ENCODE results near the gene TRANK1. TPM values are rescaled to one million over a fixed set of nuclear protein-coding genes. Genes with fewer than 3 reads are reported as not detected.
"Not testable (repeated sequence)": the region's sequence is repeated elsewhere in the genome, so short reads cannot be mapped to it uniquely, and the experiment has no call there.

TRANK1 gene
- total RNA-seq, 1 donor from 2014 or later = 16.4 TPM

DNA sequence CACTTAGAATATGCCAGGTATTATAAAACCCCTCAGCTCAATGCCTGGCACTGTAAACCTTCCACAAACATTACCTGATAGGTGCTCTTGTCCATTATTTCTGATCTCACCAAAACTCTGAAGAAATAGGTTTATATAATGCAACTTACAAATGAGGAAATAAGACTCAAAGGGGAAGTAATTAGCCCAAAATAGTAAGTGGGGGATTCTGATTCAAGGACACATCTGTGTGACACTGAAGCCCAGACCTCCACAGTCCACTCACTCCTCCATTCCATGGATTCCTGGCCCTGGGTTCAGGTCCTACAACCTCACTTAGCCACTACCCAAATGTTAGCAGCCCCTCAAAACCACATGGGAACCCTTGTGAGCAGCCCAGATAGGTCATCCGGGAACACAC is 49.9 kb downstream of the TRANK1 start:
- H3K9me3 Mint-ChIP-seq (ENCODE audit: low read depth) = peaks cover 2% of the 10 kb centered on the region
- H3K27me3 Mint-ChIP-seq = no peaks in the 10 kb centered on the region
- TF ChIP-seq, protein P1, sequence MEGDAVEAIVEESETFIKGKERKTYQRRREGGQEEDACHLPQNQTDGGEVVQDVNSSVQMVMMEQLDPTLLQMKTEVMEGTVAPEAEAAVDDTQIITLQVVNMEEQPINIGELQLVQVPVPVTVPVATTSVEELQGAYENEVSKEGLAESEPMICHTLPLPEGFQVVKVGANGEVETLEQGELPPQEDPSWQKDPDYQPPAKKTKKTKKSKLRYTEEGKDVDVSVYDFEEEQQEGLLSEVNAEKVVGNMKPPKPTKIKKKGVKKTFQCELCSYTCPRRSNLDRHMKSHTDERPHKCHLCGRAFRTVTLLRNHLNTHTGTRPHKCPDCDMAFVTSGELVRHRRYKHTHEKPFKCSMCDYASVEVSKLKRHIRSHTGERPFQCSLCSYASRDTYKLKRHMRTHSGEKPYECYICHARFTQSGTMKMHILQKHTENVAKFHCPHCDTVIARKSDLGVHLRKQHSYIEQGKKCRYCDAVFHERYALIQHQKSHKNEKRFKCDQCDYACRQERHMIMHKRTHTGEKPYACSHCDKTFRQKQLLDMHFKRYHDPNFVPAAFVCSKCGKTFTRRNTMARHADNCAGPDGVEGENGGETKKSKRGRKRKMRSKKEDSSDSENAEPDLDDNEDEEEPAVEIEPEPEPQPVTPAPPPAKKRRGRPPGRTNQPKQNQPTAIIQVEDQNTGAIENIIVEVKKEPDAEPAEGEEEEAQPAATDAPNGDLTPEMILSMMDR (IDR thresholded peaks at IDR 0.05; ENCODE audit: unreplicated experiment) = no peak
- no peak overlapping the region for H3K4me3 Mint-ChIP-seq (ENCODE audit: low read depth)
- H3K27ac Mint-ChIP-seq = no peak overlapping the region
- no peak for DNase-seq (ENCODE audit: low spot score, unreplicated experiment)
- peaks cover 5% of the 10 kb centered on the region for H3K4me1 Mint-ChIP-seq (ENCODE audit: low read depth)
- H3K36me3 Mint-ChIP-seq (ENCODE audit: insufficient read depth) = peaks cover 6% of the 10 kb centered on the region

DNA sequence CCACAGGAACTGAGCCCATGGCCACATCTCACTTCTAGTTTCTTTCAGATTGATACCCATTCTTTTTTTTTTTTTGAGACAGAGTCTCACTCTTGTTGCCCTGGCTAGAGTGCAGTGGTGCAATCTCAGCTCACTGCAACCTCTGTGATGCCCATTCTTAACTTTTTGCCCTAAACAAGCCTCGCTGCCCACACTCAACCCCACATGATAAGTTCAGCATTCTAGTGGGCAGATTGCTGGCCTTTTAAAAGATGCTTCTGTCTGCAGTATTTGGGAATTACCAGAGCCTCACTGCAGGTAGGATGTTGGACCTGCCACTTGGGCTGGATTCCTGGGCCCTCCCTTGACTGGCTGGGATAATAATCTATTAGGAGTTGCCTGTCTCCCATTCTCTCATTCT is 51.0 kb downstream of the TRANK1 start:
- H3K36me3 Mint-ChIP-seq (ENCODE audit: insufficient read depth) = peaks cover 6% of the 10 kb centered on the region
- peaks cover 5% of the 10 kb centered on the region for H3K4me1 Mint-ChIP-seq (ENCODE audit: low read depth)
- no peak overlapping the region for H3K4me3 Mint-ChIP-seq (ENCODE audit: low read depth)
- H3K9me3 Mint-ChIP-seq (ENCODE audit: low read depth) = peaks cover 2% of the 10 kb centered on the region
- TF ChIP-seq, protein P1 (IDR thresholded peaks at IDR 0.05; ENCODE audit: unreplicated experiment) = no peak
- no peak for DNase-seq (ENCODE audit: low spot score, unreplicated experiment)
- no peak overlapping the region for H3K27ac Mint-ChIP-seq
- no peaks in the 10 kb centered on the region for H3K27me3 Mint-ChIP-seq

DNA sequence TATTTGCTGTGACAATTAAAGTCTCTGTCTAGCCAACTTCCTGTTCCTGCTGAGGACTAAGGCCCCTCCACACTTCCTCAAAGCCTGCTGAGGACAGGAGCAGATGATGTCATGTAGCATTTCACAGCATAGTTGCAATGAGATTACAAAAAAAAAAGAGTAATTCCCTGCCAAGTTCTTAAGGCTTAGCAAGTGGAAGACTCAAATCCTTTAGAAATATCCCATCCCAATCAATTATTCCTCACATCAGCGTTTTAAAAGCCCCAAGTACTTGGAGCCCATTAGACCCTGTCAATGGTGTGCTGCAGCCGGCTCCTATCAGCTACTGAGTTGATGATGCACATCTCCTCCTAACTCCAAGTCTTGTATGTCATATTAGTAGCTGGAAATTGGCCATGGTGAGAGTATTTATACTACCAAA is 51.7 kb downstream of the TRANK1 start:
- peaks cover 2% of the 10 kb centered on the region for H3K9me3 Mint-ChIP-seq (ENCODE audit: low read depth)
- no peak for DNase-seq (ENCODE audit: low spot score, unreplicated experiment)
- no peak overlapping the region for H3K27ac Mint-ChIP-seq
- H3K27me3 Mint-ChIP-seq = no peaks in the 10 kb centered on the region
- peaks cover 4% of the 10 kb centered on the region for H3K36me3 Mint-ChIP-seq (ENCODE audit: insufficient read depth)
- TF ChIP-seq, protein P1 (IDR thresholded peaks at IDR 0.05; ENCODE audit: unreplicated experiment) = no peak
- H3K4me3 Mint-ChIP-seq (ENCODE audit: low read depth) = no peak overlapping the region
- peaks cover 5% of the 10 kb centered on the region for H3K4me1 Mint-ChIP-seq (ENCODE audit: low read depth)

DNA sequence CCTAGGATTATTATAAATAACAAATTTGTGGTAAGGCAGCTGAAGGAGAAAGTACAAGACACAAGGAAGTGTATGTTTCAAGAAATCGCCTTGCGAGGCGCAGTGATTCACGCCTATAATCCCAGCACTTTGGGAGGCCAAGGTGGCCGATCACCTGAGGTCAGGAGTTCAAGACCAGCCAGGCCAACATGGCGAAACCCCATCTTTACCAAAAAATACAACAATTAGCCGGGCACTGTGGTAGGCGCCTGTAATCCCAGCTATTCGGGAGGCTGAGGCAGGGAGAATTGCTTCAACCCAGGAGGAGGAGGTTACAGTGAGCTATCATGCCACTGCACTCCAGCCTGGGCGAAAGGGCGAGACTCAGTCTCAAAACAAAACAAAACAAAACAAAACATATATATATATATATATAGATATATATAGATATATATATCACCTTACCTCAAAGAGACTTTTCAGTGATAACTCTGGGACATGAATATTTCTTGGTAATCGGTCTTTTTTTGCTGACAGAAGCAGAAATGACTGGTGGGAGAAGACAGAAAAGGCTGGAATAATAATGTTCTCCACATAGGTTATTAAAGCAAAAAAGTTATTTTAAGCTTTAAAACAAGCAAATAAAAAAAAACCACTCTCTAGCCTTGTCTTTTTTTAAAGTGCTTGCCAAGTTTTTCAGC is 52.3 kb downstream of the TRANK1 start:
- H3K9me3 Mint-ChIP-seq (ENCODE audit: low read depth) = peaks cover 2% of the 10 kb centered on the region
- H3K27me3 Mint-ChIP-seq = no peaks in the 10 kb centered on the region
- TF ChIP-seq, protein P1 (IDR thresholded peaks at IDR 0.05; ENCODE audit: unreplicated experiment) = no peak
- H3K27ac Mint-ChIP-seq = no peak overlapping the region
- H3K4me1 Mint-ChIP-seq (ENCODE audit: low read depth) = peaks cover 5% of the 10 kb centered on the region
- DNase-seq (ENCODE audit: low spot score, unreplicated experiment) = no peak
- peaks cover 4% of the 10 kb centered on the region for H3K36me3 Mint-ChIP-seq (ENCODE audit: insufficient read depth)
- no peak overlapping the region for H3K4me3 Mint-ChIP-seq (ENCODE audit: low read depth)

DNA sequence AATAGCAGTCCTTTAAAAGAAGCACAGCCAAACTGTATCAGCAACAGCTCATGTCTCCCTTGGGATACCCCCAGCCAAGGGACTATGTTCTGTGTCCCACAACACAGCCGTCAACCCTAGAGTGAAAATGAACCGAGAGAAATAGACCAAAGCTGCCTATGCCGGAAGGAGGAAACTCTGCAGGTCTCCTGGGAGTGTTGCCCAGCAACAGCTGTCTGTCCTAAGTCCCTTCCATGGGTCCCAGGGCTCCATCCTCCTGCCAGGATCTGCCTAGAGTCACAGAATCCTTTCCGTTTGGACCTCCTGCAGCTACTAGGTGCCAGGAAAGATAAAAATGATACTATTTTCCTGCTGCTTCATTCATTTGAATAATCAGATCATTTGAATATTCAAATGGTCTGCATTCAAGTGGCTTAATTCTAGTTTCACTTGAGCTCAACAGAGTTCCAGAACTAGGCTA is 53.1 kb downstream of the TRANK1 start:
- no peak overlapping the region for H3K27ac Mint-ChIP-seq
- H3K36me3 Mint-ChIP-seq (ENCODE audit: insufficient read depth) = peaks cover 4% of the 10 kb centered on the region
- no peaks in the 10 kb centered on the region for H3K27me3 Mint-ChIP-seq
- peaks cover 7% of the 10 kb centered on the region for H3K4me1 Mint-ChIP-seq (ENCODE audit: low read depth)
- TF ChIP-seq, protein P1 (IDR thresholded peaks at IDR 0.05; ENCODE audit: unreplicated experiment) = no peak
- no peaks in the 10 kb centered on the region for H3K9me3 Mint-ChIP-seq (ENCODE audit: low read depth)
- H3K4me3 Mint-ChIP-seq (ENCODE audit: low read depth) = no peak overlapping the region
- DNase-seq (ENCODE audit: low spot score, unreplicated experiment) = no peak

DNA sequence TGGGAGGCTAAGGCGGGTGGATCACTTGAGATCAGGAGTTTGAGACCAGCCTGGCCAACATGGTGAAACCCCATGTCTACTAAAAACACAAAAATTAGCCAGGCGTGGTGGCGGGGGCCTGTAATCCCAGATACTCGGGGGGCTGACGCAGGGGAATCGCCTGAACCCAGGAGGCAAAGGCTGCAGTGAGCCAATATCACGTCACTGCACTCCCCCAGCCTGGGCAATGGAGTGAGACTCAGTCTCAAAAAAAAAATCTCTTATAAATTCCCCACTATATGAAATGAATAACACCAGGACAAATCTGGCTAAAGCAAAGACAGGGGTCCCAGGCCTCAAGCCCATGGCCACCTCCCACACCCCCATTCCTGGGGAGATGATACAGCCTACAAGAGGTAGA is 53.8 kb downstream of the TRANK1 start:
- not testable (repeated sequence) for H3K9me3 Mint-ChIP-seq (ENCODE audit: low read depth); H3K4me3 Mint-ChIP-seq (ENCODE audit: low read depth); DNase-seq (ENCODE audit: low spot score, unreplicated experiment); H3K27ac Mint-ChIP-seq; H3K36me3 Mint-ChIP-seq (ENCODE audit: insufficient read depth); H3K27me3 Mint-ChIP-seq; H3K4me1 Mint-ChIP-seq (ENCODE audit: low read depth)
